ENCODE measurements around the gene RGL2.

DNA sequence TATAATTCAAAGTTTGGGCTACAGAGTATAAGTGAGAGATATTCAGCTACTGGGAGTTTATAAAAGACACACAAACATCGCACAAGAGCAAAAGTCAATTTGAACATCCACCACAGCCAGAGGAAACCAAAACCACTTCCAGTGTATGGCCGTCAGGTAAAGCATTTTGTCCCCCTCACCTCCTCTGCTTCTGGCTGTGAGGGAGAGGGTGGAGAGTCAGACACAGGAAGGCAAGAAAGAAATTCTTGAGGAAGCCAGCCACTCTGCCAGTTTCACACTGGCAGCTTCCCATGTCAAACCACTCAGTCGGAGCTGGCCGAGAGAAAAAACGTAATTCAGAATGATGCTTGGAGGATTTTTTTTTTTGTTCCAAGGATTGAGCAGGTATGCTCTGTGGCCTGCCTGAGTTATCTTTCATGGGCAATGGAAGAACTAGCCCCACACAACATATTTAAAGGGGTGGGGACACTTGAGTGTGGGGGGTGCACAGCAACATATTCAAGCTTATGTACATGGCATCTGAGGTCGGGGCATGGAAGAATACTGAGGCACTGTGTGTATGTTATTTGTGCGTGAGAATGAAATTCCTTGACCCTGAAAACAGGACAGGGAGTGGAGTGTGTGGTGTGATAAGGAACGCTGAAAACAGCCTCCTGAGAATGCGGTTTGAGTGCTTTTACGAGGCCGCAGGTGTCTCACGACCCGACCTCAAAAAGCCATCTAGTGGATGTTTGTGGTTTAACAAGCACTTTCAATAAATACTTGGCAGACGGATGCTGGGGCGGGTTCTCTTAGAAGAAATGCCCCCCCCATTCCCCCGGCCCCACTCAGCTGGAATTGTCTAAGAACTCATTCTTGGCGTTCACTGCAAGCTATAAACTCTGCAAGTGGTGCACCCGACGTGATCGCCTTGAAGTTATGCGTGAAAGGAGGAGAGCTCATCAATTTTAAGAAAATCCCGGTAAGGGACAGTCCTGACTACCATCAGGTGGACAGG is 46.3 kb upstream of the RGL2 start:
- TF ChIP-seq, protein P1, sequence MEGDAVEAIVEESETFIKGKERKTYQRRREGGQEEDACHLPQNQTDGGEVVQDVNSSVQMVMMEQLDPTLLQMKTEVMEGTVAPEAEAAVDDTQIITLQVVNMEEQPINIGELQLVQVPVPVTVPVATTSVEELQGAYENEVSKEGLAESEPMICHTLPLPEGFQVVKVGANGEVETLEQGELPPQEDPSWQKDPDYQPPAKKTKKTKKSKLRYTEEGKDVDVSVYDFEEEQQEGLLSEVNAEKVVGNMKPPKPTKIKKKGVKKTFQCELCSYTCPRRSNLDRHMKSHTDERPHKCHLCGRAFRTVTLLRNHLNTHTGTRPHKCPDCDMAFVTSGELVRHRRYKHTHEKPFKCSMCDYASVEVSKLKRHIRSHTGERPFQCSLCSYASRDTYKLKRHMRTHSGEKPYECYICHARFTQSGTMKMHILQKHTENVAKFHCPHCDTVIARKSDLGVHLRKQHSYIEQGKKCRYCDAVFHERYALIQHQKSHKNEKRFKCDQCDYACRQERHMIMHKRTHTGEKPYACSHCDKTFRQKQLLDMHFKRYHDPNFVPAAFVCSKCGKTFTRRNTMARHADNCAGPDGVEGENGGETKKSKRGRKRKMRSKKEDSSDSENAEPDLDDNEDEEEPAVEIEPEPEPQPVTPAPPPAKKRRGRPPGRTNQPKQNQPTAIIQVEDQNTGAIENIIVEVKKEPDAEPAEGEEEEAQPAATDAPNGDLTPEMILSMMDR (IDR thresholded peaks at IDR 0.05), result peak; percentile 53 to 82 (median 68)
- peak in 2 of 4 donors; percentile 18 to 60 for TF ChIP-seq POLR2A (IDR thresholded peaks at IDR 0.05)
- TF ChIP-seq EP300 (IDR thresholded peaks at IDR 0.05), result peak in 2 of 4 donors; percentile 57 to 62
- TF ChIP-seq POLR2AphosphoS5 (IDR thresholded peaks at IDR 0.05), result peak in 1 of 2 donors; percentile 58
